ENCODE measurements around the gene MYCBPAP. TPM values are rescaled to one million over a fixed set of nuclear protein-coding genes. Genes with fewer than 3 reads are reported as not detected.

The MYCBPAP gene
- total RNA-seq, 1 experiment from 2014 or later = not detected

- H3K36me3 ChIP-seq (ENCODE audit: control insufficient read depth in 1 of 2, insufficient read depth in 2 of 2, low read length in 2 of 2) = no peaks in the 10 kb centered on the region
- H3K9ac ChIP-seq (ENCODE audit: low read length) = no peak overlapping the region
- ATAC-seq = no peak
- ChIA-PET POLR2A (no interaction called here), RAD21 (ENCODE audit: low non-redundant PET in 1 of 2, low total read pairs in 2 of 2, uncharacterized antibody in 2 of 2, unreplicated experiment in 2 of 2) (no interaction called here), CTCF (no interaction called here)
- H3K27ac ChIP-seq (ENCODE audit: low read depth, low read length) = no peak overlapping the region
- no peaks in the 10 kb centered on the region for H3K9me2 ChIP-seq (ENCODE audit: insufficient read depth)
- TF ChIP-seq ZFX (IDR thresholded peaks at IDR 0.05) = no peak
- TF ChIP-seq CTCF (IDR thresholded peaks at IDR 0.05 in 2 of 3, conservative IDR thresholded peaks at IDR 0.05 in 1 of 3; ENCODE audit: borderline replicate concordance in 1 of 3, insufficient read depth in 1 of 3, low read depth in 2 of 3, low read length in 2 of 3) = no peak
- no peak for TF ChIP-seq CEBPB (IDR thresholded peaks at IDR 0.05; ENCODE audit: low read depth)
- TF ChIP-seq ZBTB33 (IDR thresholded peaks at IDR 0.05; ENCODE audit: extremely low read depth, insufficient replicate concordance, low read length) = no peak
- no peak for TF ChIP-seq ELF1 (IDR thresholded peaks at IDR 0.05; ENCODE audit: borderline replicate concordance, low read depth)
- TF ChIP-seq REST (IDR thresholded peaks at IDR 0.05; ENCODE audit: low read depth) = no peak
- TF ChIP-seq JUND (IDR thresholded peaks at IDR 0.05) = no peak
- H2AFZ ChIP-seq (ENCODE audit: low read depth, low read length, poor library complexity, severe bottlenecking) = no peak overlapping the region
- no peaks in the 10 kb centered on the region for H3K27me3 ChIP-seq (ENCODE audit: insufficient read depth, low read length)
- no peak overlapping the region for H3K4me2 ChIP-seq (ENCODE audit: low read length)
- no TSS peak for BruUV-seq (replicated peaks)
- DNase-seq (ENCODE audit: low read depth, low spot score) = no peak
- no peaks in the 10 kb centered on the region for H4K20me1 ChIP-seq (ENCODE audit: insufficient read depth)
- no peaks in the 10 kb centered on the region for H3K9me3 ChIP-seq (ENCODE audit: control insufficient read depth in 1 of 2, insufficient read depth in 1 of 2, low read depth in 1 of 2, low read length in 2 of 2)
- H3K4me1 ChIP-seq (ENCODE audit: control insufficient read depth in 1 of 2, insufficient read depth in 2 of 2, low read length in 2 of 2) = peaks cover 4 to 16% of the 10 kb centered on the region in 2 experiments; a peak in 2 of 4 replicates
- intact Hi-C loops (cut with micrococcal nuclease) = no loop called here
- H3K4me3 ChIP-seq (replicated peaks in 1 of 2; ENCODE audit: low read depth in 1 of 2, low read length in 2 of 2) = no peak overlapping the region
- no peaks in the 10 kb centered on the region for H3K79me2 ChIP-seq (ENCODE audit: insufficient read depth, low read length)
Measured at GRCh38 chr17:50465171-50465570, 43.1 kb upstream of the MYCBPAP start.
